ENCODE measurements around the gene MGST3. TPM values are rescaled to one million over a fixed set of nuclear protein-coding genes. Genes with fewer than 3 reads are reported as not detected.
"Not testable (repeated sequence)": the region's sequence is repeated elsewhere in the genome, so short reads cannot be mapped to it uniquely, and the experiment has no call there.

MGST3 gene
- total RNA-seq, 4 donors from 2014 or later: 202 to 257 (median 232) TPM

DNA sequence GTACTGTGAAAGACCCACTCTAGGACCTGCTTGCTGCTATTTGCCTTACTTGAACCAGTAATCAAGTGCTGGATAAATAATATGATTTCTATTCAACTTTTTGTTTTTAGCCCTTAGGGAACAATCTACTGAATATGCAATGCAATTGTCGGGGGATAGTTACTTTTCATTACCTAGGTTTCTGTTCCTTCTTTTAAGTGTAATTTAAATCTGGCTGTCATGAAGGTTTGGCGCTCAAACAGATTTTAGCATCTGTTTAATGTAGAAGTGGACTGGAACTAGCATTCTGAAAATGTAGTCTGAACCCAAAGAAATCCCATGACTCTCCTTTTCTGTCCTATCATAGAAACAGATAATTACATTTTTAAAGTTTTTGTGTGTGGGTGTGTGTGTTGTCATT lies 4.8 kb downstream of the MGST3 start:
- Histone ChIP-seq H3K27ac (replicated peaks in 1 of 4) (peak overlapping the region in 1 of 4 donors; percentile 65), H3K36me3 (peaks cover 0 to 24% (median 7%) of the 10 kb centered on the region in 4 donors), H3K4me1 (peaks cover 77 to 87% (median 84%) of the 10 kb centered on the region in 4 donors), H3K27me3 (no peaks in the 10 kb centered on the region), H3K9me3 (no peaks in the 10 kb centered on the region), H3K4me3 (no peak overlapping the region)
- 46% methylated on average over 2 of the region's 2 CpGs for WGBS
- TF ChIP-seq POLR2A (IDR thresholded peaks at IDR 0.05; ENCODE audit: low read depth) (no peak), EP300 (IDR thresholded peaks at IDR 0.05) (no peak), POLR2AphosphoS5 (IDR thresholded peaks at IDR 0.05) (no peak)
- TF ChIP-seq, protein P1, sequence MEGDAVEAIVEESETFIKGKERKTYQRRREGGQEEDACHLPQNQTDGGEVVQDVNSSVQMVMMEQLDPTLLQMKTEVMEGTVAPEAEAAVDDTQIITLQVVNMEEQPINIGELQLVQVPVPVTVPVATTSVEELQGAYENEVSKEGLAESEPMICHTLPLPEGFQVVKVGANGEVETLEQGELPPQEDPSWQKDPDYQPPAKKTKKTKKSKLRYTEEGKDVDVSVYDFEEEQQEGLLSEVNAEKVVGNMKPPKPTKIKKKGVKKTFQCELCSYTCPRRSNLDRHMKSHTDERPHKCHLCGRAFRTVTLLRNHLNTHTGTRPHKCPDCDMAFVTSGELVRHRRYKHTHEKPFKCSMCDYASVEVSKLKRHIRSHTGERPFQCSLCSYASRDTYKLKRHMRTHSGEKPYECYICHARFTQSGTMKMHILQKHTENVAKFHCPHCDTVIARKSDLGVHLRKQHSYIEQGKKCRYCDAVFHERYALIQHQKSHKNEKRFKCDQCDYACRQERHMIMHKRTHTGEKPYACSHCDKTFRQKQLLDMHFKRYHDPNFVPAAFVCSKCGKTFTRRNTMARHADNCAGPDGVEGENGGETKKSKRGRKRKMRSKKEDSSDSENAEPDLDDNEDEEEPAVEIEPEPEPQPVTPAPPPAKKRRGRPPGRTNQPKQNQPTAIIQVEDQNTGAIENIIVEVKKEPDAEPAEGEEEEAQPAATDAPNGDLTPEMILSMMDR (IDR thresholded peaks at IDR 0.05): no peak
- intact Hi-C loops (cut with DNase I): no loop called here
- no peak for DNase-seq (ENCODE audit: extremely low spot score)

GRCh38 chr1:165637427-165637826 lies 6.4 kb downstream of the MGST3 start:
- no peak for TF ChIP-seq POLR2A (IDR thresholded peaks at IDR 0.05; ENCODE audit: low read depth)
- TF ChIP-seq, protein P1 (IDR thresholded peaks at IDR 0.05): no peak
- peak; percentile 36 for TF ChIP-seq EP300 (IDR thresholded peaks at IDR 0.05)
- peak; percentile 20 to 50 for TF ChIP-seq POLR2AphosphoS5 (IDR thresholded peaks at IDR 0.05)
- Histone ChIP-seq H3K4me1 (peaks cover 91 to 95% (median 94%) of the 10 kb centered on the region in 4 donors), H3K36me3 (peaks cover 0 to 24% (median 7%) of the 10 kb centered on the region in 4 donors), H3K4me3 (no peak overlapping the region), H3K27me3 (no peaks in the 10 kb centered on the region), H3K9me3 (no peaks in the 10 kb centered on the region), H3K27ac (replicated peaks in 1 of 4) (peak overlapping the region; percentile 25 to 65 (median 53))
- 31% methylated on average over 1 of the region's 1 CpG for WGBS
- intact Hi-C loops (cut with DNase I): no loop called here
- DNase-seq (ENCODE audit: extremely low spot score): no peak

- peaks cover 85 to 90% (median 87%) of the 10 kb centered on the region in 4 donors for H3K4me1 ChIP-seq
- DNase-seq (ENCODE audit: extremely low spot score); intact Hi-C loops (cut with DNase I); H3K4me3 ChIP-seq; H3K9me3 ChIP-seq; H3K27me3 ChIP-seq: not testable (repeated sequence)
- H3K27ac ChIP-seq (replicated peaks in 1 of 4): peak overlapping the region; percentile 25 to 65 (median 53)
- peaks cover 0 to 24% (median 7%) of the 10 kb centered on the region in 4 donors for H3K36me3 ChIP-seq
- WGBS: 92% methylated on average over 7 of the region's 7 CpGs
Observed at GRCh38 chr1:165638211-165638610, 7.2 kb downstream of the MGST3 start.

GRCh38 chr1:165639821-165640623 lies 9.0 kb downstream of the MGST3 start:
- H3K36me3 ChIP-seq: peaks cover 0 to 24% (median 7%) of the 10 kb centered on the region in 4 donors
- H3K9me3 ChIP-seq: no peaks in the 10 kb centered on the region
- no peak overlapping the region for H3K27ac ChIP-seq (replicated peaks in 1 of 4)
- 100% methylated on average over 1 of the region's 1 CpG for WGBS
- no peaks in the 10 kb centered on the region for H3K27me3 ChIP-seq
- no peak for TF ChIP-seq EP300 (IDR thresholded peaks at IDR 0.05)
- TF ChIP-seq, protein P1 (IDR thresholded peaks at IDR 0.05): no peak
- TF ChIP-seq POLR2AphosphoS5 (IDR thresholded peaks at IDR 0.05): no peak
- TF ChIP-seq POLR2A (IDR thresholded peaks at IDR 0.05; ENCODE audit: low read depth): no peak
- H3K4me3 ChIP-seq: no peak overlapping the region
- DNase-seq (ENCODE audit: extremely low spot score): no peak
- intact Hi-C loops (cut with DNase I): no loop called here
- peaks cover 69 to 72% (median 70%) of the 10 kb centered on the region in 4 donors for H3K4me1 ChIP-seq

DNA sequence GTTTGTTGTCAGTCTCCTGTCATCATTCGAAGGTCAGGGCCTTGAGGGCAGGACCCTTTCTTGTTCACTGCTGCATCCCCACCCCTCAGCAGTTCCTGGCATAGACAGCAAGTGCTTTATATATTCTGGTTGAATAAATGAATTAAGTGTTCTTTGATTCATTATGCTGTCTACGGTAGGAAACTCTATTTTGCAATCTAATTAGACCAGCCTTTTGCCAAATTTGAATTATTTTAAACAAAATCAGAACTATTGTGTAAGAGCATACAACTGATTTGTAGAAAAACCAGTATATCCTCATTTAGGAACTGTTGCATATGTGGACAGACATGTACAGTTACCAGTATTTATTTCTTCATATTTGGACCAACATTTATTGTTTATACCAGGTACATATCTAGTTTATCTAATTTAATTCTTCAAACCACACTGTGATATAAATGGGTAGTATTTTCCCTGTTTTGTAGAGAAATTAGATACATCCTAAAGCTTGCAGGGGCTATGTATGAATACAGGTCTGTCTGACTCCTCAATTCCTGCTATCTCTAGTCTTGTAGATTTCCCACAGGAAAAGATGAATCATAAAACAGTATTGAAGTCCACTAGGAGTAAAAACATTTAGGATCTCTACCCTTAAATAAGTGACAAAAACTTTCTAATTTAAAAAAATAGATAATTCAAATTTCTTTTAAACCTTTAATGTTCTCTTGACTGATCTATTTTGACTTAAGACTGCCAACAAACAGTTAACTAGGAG lies 10.4 kb downstream of the MGST3 start:
- Histone ChIP-seq H3K36me3 (peaks cover 0 to 13% (median 7%) of the 10 kb centered on the region in 4 donors), H3K9me3 (no peaks in the 10 kb centered on the region), H3K4me3 (no peak overlapping the region), H3K27me3 (no peaks in the 10 kb centered on the region), H3K27ac (replicated peaks in 1 of 4) (no peak overlapping the region), H3K4me1 (peaks cover 62 to 67% (median 65%) of the 10 kb centered on the region in 4 donors)
- DNase-seq (ENCODE audit: extremely low spot score): no peak
- TF ChIP-seq POLR2A (IDR thresholded peaks at IDR 0.05; ENCODE audit: low read depth): no peak
- no peak for TF ChIP-seq POLR2AphosphoS5 (IDR thresholded peaks at IDR 0.05)
- TF ChIP-seq, protein P1 (IDR thresholded peaks at IDR 0.05): no peak
- TF ChIP-seq EP300 (IDR thresholded peaks at IDR 0.05): no peak
- intact Hi-C loops (cut with DNase I): no loop called here
- 65% methylated on average over 2 of the region's 2 CpGs for WGBS
